SK-N-SH treated with all-trans-retinoic acid at 6 μM for 48 hours (cell line): ENCODE measurements around the gene ZNF423.

ENCODE experiments used
- PATZ1 ChIP-seq: fragments of 250-450 bp; sonication (Bioruptor Pico); IDR thresholded peaks from 2 replicates; pipeline ENCODE4 v1.8.0; 2020; ENCODE audit warnings: mild to moderate bottlenecking, moderate library complexity, borderline replicate concordance
- TOX ChIP-seq: fragments of 250-450 bp; sonication (Bioruptor Pico); IDR thresholded peaks from 2 replicates; pipeline ENCODE4 v1.8.0; 2021; ENCODE audit warnings: mild to moderate bottlenecking, moderate library complexity, borderline replicate concordance
- ZFP3 ChIP-seq: fragments of 250-450 bp; sonication (Bioruptor Pico); IDR thresholded peaks from 2 replicates; pipeline ENCODE4 v1.5.0; 2020; ENCODE audit warnings: mild to moderate bottlenecking, moderate library complexity

GRCh38 chr16:49499414-49499785 lies 356.5 kb downstream of the ZNF423 start:
- TF ChIP-seq PATZ1 (CRISPR knock-in tag) = no peak
- no peak for TF ChIP-seq TOX (CRISPR knock-in tag)
- no peak for TF ChIP-seq ZFP3 (CRISPR knock-in tag)
